Measurements from ENCODE around the gene SPNS2.

Gene SPNS2

DNA sequence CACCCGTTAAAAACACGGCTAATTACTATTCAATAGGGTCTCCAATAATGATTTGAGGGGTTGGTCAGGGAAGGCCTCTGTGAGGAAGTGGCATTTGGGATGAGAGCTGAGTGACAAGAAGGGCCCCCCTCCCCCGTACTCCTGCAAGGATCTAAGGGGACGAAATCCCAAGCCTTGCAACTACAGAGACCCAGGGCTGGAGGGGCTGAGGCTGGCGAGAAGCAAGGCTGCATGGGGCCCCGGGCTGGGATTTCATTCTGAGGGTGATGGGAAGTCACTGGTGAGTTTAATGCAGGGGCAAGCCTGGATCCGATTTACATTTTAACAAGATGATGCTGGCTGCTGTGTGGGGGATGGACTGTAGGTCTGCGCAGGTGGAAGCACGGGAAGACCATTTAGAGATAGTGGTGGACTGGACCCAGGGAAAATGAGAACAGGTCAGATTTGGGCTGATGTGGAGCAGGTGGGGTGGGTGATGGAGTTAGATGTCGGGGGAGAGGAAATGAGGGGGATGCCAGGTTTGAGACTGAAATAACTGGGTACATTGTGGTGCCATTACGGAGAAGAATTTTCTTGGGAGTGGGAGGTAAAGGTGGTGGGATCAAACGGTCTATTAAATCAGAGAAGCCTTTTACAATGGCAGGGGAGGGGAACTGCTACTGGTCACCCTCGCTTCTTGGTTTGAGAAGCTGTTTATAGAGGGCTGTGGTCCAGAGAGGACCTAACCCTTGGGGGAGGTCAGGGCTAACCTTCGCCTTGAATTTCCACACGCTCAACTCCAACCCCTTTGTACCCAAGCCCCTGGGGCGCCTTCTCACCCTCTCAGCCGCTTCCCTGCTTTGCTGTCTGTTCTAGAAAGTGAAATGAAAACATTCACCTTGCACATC, 57.4 kb downstream of the SPNS2 start:
- DNase-seq = peak in 2 of 42 donors; percentile 10 to 47
- intact Hi-C loops (cut with DNase I) = loop anchor here (5.0 kb wide), 1 partner anchor 139 kb away; no protein-coding TSS in a partner anchor

DNA sequence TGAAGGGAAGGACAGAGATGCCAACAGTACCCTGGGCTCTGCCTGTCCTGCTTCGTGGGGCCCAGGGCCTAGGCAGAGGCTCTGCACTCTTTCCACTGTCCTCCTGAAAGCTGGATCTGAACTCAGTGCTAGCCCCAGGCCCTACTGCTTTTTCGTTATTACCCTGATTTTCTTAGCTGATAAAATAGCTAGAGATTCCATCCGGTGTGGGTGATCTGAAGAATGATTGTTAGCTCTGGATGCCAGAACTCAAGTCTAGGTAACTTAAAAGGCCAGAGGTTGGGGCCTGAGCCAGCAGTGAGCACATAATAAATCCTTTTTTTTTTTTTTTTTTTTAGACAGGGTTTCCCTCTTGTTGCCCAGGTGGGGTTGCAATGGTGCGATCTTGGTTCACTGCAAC, 58.3 kb downstream of the SPNS2 start:
- intact Hi-C loops (cut with DNase I) = loop anchor here (5.0 kb wide), 1 partner anchor 140 kb away; no protein-coding TSS in a partner anchor
- no peak for DNase-seq

GRCh38 chr17:4557626-4558346, 59.1 kb downstream of the SPNS2 start:
- intact Hi-C loops (cut with DNase I) = loop anchor here (5.0 kb wide), 1 partner anchor 140 kb away; no protein-coding TSS in a partner anchor

GRCh38 chr17:4558347-4558971, 59.8 kb downstream of the SPNS2 start:
- no peak for DNase-seq

More at GRCh38 chr17:4557626-4558346, 59.1 kb downstream of the SPNS2 start:
- no peak for DNase-seq

DNA sequence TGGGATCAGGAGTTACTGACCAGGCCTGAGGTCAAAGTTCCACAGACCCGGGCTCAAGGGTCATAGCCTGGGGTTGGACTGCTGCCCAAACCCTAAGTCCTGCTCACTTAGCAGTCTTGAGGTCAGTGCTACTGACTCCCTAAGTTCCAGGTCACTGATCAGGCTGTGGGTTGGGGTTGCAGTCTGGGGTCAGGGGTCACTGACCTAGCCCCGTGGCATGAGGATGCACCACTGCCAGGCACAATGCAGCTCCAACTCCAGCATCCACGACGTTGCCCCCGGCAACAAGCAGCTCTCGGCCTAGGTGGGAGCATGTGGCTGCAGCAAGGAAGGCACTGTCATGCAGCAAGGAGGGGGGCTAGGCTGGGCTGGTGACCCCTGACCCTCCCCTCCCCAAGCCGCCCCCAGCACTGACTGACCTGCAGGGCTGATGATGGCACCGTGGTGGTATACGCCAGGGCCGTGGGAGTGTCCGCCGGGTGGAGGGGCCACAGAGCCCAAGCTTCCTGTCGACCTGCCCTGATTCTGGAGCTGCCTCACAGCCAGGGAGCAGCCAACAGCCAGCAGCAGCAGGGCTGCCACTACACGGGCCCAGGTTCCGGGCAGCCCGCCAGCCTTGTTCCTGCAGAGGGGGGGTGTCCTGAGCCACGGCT, 60.6 kb downstream of the SPNS2 start:
- DNase-seq = no peak
- intact Hi-C loops (cut with DNase I) = loop anchor here (5.0 kb wide), 1 partner anchor 142 kb away; no protein-coding TSS in a partner anchor

More at GRCh38 chr17:4558347-4558971, 59.8 kb downstream of the SPNS2 start:
- intact Hi-C loops (cut with DNase I) = loop anchor here (5.0 kb wide), 1 partner anchor 141 kb away; no protein-coding TSS in a partner anchor

- no peak for DNase-seq
- intact Hi-C loops (cut with DNase I) = loop anchor here (5.0 kb wide), 2 partner anchors 67 to 143 kb away; no protein-coding TSS in a partner anchor
Observed at GRCh38 chr17:4559966-4560365, 61.3 kb downstream of the SPNS2 start.

DNA sequence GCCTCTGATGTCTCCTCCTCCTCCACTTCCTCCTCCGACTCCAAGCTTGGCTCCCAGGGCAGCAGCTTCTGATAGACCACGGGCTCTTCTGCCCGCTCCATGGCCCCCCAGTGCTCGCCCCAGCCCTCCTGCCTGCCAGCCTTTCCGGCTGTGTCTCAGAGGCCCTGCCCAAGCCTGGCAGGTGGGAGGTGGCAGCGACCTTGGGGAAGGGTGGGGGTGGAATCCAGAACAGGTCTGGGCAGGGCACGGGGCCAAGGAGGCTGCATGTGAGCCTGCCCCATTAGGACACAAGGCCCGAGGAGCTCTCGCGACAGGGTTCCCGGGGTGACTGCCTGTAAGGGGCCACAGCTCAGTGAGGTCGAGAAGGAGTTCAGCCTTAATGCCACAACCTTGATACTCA, 61.7 kb downstream of the SPNS2 start, which contains the start of gene GGT6:
GGT6 (minus strand) TSS at position 157 of the 400 bp plus-strand sequence; CDS start at position 101, 56 bp downstream.
- intact Hi-C loops (cut with DNase I) = loop anchor here (5.0 kb wide), 1 partner anchor 67 kb away; no protein-coding TSS in a partner anchor
- no peak for DNase-seq

DNA sequence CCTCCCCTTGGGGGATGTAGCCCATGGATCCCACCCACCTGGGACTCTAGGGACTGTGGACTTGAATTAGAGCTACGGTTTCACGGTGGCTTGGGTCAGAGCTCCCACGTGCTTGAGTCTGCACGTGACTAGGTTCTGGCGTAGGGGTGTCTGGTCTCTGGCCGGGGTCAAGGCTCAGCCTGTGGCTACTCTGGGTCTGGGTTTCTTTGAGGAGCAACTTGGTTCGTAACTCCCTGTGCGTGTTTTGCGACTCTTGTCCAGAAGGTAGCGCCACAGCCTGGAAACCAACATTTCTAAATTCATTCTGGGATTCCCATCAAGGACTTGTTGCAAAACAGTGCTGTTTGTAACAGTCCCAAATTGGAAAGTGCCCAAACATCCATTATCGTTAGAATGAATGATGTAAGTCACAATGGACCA, 62.2 kb downstream of the SPNS2 start:
- no peak for DNase-seq
- intact Hi-C loops (cut with DNase I) = loop anchor here (5.0 kb wide), 1 partner anchor 66 kb away; no protein-coding TSS in a partner anchor

DNA sequence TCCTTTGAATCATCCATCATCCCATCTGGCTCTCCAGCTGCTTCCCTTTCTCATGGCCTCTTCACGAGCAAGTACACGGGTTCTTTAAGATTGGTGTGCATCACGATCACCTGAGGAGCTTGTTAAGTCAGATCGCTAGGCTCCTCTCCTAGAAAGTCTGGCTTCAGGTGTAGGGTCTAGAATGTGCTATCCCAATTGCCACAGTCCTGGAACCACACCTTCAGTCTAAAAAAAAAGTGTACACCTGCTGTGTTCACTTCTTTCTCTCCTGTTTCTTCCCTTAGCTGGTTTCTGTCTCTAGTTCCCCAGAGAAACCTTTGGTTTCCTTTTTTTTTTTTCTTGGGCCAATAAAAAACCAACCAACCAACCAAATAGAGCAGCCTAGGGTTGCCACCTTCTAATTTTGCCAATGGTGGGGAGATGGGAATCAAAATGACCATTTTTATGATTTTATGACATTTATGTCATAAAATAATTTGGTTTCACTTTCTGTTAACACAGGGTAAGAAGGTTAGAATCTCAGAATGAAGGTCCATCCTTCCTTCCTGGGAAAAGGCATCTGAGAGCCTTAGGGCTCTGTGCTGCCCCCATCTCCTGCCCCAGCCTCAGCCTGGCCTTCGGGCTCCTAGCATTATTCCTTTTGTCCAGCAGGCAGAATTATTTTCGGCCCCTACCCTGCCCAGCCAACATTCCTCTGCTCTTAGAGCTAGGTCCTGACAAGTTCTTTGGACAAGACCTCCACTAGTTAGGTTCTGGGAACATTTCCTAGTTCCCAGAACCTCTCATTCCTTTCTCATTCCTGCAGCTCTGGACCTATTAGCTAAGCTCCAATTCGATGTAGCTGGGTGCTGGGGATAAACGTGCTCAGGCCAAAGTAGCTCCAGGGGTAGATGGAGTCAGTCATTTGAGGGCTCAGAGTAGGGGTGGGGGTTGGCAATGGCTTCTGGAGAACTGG, 63.6 kb downstream of the SPNS2 start:
- intact Hi-C loops (cut with DNase I) = loop anchor here (5.0 kb wide), 1 partner anchor 65 kb away; no protein-coding TSS in a partner anchor
- no peak for DNase-seq

DNA sequence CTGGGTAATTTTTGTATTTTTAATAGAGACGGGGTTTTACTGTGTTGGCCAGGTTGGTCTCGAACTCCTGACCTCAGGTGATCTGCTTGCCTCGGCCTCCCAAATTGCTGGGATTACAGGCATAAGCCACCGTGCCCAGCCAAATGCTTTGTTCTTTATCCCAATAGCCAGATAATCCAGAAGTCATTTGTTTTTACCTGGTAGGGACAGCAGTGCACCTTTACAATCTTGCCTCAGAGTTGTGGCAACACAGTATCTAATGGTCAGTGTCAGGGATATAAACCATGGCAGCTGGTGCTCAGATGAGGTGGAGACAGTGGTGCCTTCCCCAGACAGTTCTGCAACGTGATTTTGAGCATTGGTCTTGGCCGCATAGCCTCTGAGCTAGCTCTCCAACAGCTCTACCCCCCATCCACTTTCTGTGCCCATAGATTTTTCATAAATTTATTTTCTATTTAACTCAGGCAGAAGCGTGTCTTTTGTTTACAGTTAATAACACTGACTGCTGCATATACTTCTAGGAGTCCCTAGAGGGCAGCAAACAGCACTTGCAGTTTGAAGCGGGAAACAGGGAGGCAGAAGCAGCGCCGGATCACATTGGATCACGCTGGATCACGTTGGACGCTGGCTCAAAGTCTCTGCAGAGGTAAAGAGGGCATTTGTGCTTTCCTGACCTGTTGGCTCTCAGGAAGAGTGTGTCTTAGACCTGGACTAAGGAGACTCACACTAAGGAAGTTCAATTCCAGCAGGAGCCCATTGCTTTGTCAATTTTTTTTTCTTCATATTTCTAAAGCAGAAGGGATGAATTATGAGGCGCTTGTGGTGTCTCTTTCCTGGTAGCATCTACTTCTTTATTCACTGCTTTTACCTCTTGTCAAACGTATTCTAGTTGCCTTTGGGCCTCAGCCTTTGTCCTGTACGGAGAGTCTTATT, 66.8 kb downstream of the SPNS2 start:
- intact Hi-C loops (cut with DNase I) = no loop called here

DNA sequence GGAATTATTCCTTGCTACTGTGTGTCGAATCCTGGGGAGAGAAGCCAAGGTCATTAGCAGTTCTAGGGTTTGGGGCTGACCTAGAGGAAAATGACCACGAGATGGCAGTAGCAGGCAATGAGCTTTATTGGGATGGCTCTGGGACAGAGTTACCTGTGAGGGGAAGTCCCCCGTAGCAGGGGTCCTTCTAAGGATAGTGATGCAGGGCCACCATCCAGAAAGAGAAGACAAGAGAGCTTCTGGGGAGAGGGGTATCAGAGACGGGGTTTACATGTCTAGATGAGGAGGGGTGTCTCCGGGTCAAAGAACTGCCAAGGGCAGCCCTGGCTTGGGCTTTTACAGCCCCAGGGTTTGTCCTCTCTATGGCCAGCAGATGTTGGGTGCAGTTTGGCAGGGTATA, 68.1 kb downstream of the SPNS2 start:
- DNase-seq = peak in 28 of 42 donors; percentile 32 to 81 (median 56)
- intact Hi-C loops (cut with DNase I) = no loop called here

More for the DNA sequence above, 66.8 kb downstream of the SPNS2 start:
- DNase-seq = peak; percentile 50 to 89 (median 75)

DNA sequence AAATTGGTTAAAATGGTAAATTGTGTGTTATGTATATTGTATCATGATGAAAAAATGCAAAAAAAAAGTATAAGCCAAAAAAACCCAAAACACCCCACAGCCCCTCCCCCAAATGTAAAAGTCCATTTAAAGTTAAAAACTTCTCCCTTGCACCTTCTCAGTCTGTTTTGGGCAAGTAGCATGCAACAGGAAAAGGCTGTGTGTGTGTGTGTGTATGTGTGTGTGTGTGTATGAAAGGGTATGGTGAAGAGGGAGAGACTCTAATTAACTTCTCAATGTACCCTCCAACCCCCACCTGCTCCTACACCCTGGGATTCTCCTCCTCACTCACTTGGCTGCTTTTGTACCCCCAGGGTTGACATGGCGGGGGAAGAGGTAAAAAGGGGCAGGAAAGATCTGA, 70.9 kb downstream of the SPNS2 start:
- intact Hi-C loops (cut with DNase I) = no loop called here
- no peak for DNase-seq

DNA sequence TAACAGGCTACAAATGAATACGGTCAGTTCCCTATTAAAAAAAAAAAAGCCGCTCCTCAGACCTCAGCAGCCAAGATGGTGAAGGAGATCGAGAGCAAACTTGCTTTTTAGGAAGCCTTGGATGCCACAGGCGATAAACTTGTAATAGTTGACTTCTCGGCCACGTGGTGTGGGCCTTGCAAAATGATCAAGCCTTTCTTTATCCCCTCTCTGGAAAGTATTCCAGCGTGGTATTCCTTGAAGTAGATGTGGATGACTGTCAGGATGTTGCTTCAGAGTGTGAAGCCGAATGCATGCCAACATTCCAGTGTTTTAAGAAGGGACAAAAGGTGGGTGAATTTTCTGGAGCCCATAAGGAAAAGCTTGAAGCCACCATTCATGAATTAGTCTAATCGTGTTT, 73.5 kb downstream of the SPNS2 start:
- no peak for DNase-seq
- intact Hi-C loops (cut with DNase I) = no loop called here

GRCh38 chr17:4573115-4573514, 74.4 kb downstream of the SPNS2 start:
- intact Hi-C loops (cut with DNase I) = no loop called here
- no peak for DNase-seq

DNA sequence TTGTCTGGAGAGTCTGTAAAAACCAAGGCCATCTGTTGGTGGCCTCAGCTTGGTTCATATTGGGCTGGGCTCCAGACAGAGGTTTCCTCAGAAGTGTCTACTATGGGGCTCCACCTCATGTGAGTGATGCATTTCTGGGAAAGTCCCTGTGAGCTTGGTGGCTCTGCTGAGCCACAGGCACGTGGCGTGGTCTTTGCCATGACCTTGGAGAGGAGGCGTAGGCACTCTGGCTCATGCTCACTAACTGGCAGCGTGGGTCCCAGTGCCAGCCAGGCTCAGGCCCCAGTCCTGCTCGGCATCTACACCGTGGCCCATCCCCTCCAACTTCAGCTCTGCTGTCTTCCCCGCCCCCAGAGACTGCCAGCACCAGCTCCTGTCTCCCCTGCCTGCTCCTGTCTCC, 75.0 kb downstream of the SPNS2 start:
- no peak for DNase-seq
- intact Hi-C loops (cut with DNase I) = no loop called here

DNA sequence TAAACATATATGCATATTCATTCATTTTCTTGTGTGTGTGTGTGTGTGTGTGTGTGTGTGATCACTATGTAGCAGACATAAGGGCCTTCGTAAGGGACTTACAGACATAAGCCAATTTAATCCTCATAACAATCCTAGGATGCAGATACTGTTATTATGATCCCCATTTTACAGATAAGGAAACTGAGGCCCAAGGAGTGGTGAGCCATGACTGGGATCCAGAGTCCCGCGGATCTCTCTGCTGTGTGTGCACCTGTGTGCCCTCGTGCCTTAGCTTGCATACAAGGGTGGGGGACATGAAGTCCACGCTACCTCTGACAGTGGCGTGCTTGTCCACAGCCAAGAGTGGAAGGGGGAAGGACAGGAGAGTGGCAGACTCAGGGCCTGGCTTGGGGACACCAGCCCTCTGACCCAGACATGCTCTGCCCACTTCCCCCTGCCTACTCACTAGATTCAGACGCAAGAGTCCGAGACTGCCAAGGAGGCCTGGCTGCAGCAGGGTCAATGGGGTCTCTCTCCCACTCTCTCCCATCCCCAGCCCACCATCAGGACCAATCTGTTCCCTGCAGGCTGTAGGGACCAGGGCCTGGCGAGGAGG, 75.9 kb downstream of the SPNS2 start:
- no peak for DNase-seq
- intact Hi-C loops (cut with DNase I) = no loop called here

Data from head of caudate nucleus (tissue), 42 donors.